ENCODE results near the gene NR4A3.

NR4A3 gene

GRCh38 chr9:99881769-99882168 is 60.1 kb downstream of the NR4A3 start:
- peak; percentile 33 to 35 for DNase-seq

- DNase-seq = no peak
Observed at GRCh38 chr9:99885747-99886146, 64.1 kb downstream of the NR4A3 start.

- no peak for DNase-seq
Observed at GRCh38 chr9:99889120-99889519, 67.4 kb downstream of the NR4A3 start.

GRCh38 chr9:99894826-99895225 is 73.1 kb downstream of the NR4A3 start:
- DNase-seq = no peak

- no peak for DNase-seq
Observed at GRCh38 chr9:99895510-99895909, 73.8 kb downstream of the NR4A3 start.

DNA sequence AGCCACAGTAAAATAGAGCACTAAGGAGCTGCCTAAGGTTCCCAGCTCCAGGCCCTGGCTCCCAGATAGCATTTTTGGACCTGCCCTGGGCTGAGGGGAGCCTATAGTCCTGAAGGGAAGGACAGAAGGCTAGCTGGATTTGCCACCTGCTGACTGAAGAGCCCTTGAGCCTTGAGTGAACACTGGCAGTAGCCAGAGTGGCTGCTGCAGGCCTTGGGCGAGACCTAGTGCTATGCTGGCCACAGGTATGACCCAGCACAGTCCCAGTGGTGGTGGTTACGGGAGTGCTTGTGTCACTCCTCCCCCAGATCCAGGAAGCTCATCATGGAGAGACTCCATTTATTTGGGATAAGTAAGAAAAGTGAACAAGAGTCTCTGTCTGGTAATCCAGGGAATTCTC is 74.4 kb downstream of the NR4A3 start:
- no peak for DNase-seq

GRCh38 chr9:99903393-99903792 is 81.7 kb downstream of the NR4A3 start:
- no peak for DNase-seq

- no peak for DNase-seq
Observed at GRCh38 chr9:99905833-99906402, 84.2 kb downstream of the NR4A3 start.

DNA sequence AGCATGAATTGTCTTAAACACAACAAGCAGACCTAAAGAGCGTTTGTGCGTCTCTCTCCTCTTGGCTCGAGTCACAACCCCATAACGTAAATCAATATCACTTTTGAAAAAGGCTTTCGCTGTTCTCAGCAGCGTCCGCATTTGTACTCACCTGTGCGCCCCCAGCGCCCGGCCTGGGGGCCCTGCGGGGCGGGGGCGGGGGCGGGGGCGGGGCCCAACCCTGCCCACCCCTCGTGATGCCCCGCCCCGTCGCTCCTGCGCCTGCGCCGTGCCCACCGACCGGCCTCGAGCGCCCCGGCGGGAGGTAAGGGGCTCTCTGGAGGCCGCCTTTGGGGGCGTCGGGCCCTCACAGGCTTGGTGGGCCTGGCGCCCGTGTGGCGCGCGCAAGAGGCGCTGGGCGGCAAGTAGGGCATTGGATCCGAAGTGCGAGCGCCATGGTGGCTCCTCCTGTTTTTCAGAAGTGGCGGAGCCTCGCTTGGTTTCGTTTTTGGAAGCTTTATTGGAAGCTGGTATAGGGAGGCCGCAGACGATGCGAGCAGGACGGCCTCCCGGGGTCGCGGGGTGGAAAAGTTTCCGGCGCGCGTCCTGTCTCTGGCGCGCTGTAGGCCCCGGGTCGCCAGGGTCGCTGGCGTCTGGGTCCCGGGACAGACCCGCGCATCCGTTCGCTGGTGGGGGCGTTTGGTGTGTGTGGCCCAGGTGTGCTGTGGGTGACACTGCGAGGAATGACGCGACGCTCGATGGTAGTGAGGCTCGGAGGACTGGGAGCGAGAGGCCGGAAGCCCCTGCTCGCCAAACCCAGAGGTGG is 84.9 kb downstream of the NR4A3 start, which contains the start of gene STX17:
TSS of gene STX17 (plus strand) at position 252 of the 805 bp plus-strand sequence. CDS start 8,586 bp downstream, outside the sequence.
- peak; percentile 88 to 89 for DNase-seq

GRCh38 chr9:99907208-99907532 is 85.5 kb downstream of the NR4A3 start:
- no peak for DNase-seq

- DNase-seq = no peak
Observed at GRCh38 chr9:99911600-99911999, 89.9 kb downstream of the NR4A3 start.

Data from activated T-cell treated with anti-CD3 and anti-CD28 coated beads, Interleukin-2, amount 50 U/mL, for 48 hours (primary cell).